Stomach smooth muscle (tissue), 2 donors: ENCODE results near the gene APMAP.

ENCODE experiments used
- H3K27ac ChIP-seq: one replicate; pipeline ENCODE4 v1.7.0; 2013; ENCODE audit warnings: mild to moderate bottlenecking, low read length, inconsistent platforms
- H3K27me3 ChIP-seq, 2 donors: one replicate each; pipeline ENCODE4 v1.7.0; 2013; ENCODE audit warnings: low read length in 2 of 2; ENCODE audit not compliant: insufficient read depth in 2 of 2, control insufficient read depth in 1 of 2
- H3K36me3 ChIP-seq, 2 donors: one replicate each; pipeline ENCODE4 v1.7.0; 2013; ENCODE audit warnings: low read length in 2 of 2; ENCODE audit not compliant: control insufficient read depth in 2 of 2, insufficient read depth in 2 of 2
- H3K4me1 ChIP-seq: one replicate; pipeline ENCODE4 v1.7.0; 2013; ENCODE audit warnings: low read length; ENCODE audit not compliant: control insufficient read depth, insufficient read depth
- H3K4me3 ChIP-seq, 2 donors: one replicate each; pipeline ENCODE4 v1.7.0; 2013; ENCODE audit warnings: low read length in 2 of 2
- H3K9ac ChIP-seq, 2 donors: one replicate each; pipeline ENCODE4 v1.7.0; 2013; ENCODE audit warnings: low read length in 2 of 2, mild to moderate bottlenecking in 1 of 2
- H3K9me3 ChIP-seq, 2 donors: one replicate each; pipeline ENCODE4 v1.7.0; 2013; ENCODE audit warnings: low read length in 2 of 2; ENCODE audit not compliant: control insufficient read depth in 2 of 2
- donor health status: healthy.
- donor health status: Pancreatic carcinoma.

APMAP gene

GRCh38 chr20:24977336-24977735 is 15.2 kb downstream of the APMAP start:
- H3K4me1 ChIP-seq, result no peaks in the 10 kb centered on the region
- no peak overlapping the region for H3K4me3 ChIP-seq
- H3K9ac ChIP-seq, result no peak overlapping the region
- H3K36me3 ChIP-seq, result peaks cover 29 to 34% of the 10 kb centered on the region in 2 donors
- H3K9me3 ChIP-seq, result no peaks in the 10 kb centered on the region
- H3K27ac ChIP-seq, result no peak overlapping the region
- H3K27me3 ChIP-seq, result no peaks in the 10 kb centered on the region

GRCh38 chr20:24972341-24972740 is 20.2 kb downstream of the APMAP start:
- no peaks in the 10 kb centered on the region for H3K9me3 ChIP-seq
- H3K9ac ChIP-seq, result no peak overlapping the region
- peaks cover 43 to 60% of the 10 kb centered on the region in 2 donors for H3K36me3 ChIP-seq
- H3K27ac ChIP-seq, result no peak overlapping the region
- no peaks in the 10 kb centered on the region for H3K4me1 ChIP-seq
- no peaks in the 10 kb centered on the region for H3K27me3 ChIP-seq
- H3K4me3 ChIP-seq, result no peak overlapping the region

DNA sequence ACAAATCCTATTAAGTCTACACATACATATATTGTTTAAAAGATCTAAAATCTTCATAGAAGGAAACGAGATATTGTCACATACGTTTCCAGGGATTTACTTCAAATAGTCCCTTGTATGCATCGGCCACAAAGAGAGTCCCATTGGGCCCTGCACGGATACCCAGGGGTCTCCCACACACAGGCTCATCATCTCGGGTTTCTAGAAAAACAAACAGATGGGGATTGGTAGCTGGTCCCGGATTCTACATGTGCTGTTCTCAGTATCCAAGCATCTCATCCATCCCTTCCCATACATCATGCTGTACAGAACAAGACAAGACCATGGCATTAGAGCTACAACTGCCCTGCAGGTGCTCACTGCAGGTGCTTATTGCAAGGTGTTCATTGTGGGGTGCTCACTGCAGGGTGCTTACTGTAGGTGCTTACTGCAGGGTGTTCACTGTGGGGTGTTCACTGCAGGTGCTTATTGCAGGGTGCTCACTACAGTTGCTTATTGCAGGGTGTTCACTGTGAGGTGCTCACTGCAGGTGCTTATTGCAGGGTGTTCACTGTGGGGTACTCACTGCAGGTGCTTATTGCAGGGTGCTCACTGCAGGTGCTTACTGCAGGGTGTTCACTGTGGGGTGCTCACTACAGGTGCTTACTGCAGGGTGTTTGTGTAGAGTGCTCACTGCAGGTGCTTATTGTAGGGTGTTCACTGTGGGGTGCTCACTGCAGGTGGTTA is 21.0 kb downstream of the APMAP start:
- peaks cover 42 to 55% of the 10 kb centered on the region in 2 donors for H3K36me3 ChIP-seq
- no peak overlapping the region for H3K9ac ChIP-seq

DNA sequence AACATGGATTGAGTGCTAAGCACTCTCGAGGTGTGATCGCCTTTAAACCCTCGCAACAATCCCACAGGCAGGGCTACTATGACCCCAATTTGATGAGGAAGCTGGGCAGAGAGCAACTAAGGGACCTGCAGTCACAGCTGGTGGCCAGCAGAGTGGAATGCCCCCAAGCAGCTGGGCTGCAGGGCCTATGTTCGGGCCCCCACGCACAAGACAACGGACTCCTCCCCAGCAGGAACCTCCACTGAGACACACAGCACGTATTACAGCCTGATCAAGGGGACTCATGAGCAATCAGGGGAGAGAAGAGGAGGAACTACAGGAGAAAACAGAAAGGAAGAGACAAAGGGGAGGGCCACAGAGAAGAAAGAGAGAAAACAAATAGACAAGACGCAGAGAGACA is 21.8 kb downstream of the APMAP start:
- no peaks in the 10 kb centered on the region for H3K9me3 ChIP-seq
- H3K4me1 ChIP-seq, result no peaks in the 10 kb centered on the region
- H3K27ac ChIP-seq, result no peak overlapping the region
- H3K27me3 ChIP-seq, result no peaks in the 10 kb centered on the region
- no peak overlapping the region for H3K4me3 ChIP-seq
- H3K36me3 ChIP-seq, result peaks cover 50 to 59% of the 10 kb centered on the region in 2 donors
- no peak overlapping the region for H3K9ac ChIP-seq

More for the DNA sequence above, 21.0 kb downstream of the APMAP start:
- Histone ChIP-seq H3K27ac (no peak overlapping the region), H3K4me3 (no peak overlapping the region), H3K9me3 (no peaks in the 10 kb centered on the region), H3K27me3 (no peaks in the 10 kb centered on the region), H3K4me1 (no peaks in the 10 kb centered on the region)

GRCh38 chr20:24970030-24970553 is 22.5 kb downstream of the APMAP start:
- Histone ChIP-seq H3K4me3 (no peak overlapping the region), H3K27me3 (no peaks in the 10 kb centered on the region), H3K9ac (no peak overlapping the region), H3K4me1 (no peaks in the 10 kb centered on the region), H3K27ac (no peak overlapping the region), H3K9me3 (no peaks in the 10 kb centered on the region), H3K36me3 (peaks cover 56 to 66% of the 10 kb centered on the region in 2 donors)

DNA sequence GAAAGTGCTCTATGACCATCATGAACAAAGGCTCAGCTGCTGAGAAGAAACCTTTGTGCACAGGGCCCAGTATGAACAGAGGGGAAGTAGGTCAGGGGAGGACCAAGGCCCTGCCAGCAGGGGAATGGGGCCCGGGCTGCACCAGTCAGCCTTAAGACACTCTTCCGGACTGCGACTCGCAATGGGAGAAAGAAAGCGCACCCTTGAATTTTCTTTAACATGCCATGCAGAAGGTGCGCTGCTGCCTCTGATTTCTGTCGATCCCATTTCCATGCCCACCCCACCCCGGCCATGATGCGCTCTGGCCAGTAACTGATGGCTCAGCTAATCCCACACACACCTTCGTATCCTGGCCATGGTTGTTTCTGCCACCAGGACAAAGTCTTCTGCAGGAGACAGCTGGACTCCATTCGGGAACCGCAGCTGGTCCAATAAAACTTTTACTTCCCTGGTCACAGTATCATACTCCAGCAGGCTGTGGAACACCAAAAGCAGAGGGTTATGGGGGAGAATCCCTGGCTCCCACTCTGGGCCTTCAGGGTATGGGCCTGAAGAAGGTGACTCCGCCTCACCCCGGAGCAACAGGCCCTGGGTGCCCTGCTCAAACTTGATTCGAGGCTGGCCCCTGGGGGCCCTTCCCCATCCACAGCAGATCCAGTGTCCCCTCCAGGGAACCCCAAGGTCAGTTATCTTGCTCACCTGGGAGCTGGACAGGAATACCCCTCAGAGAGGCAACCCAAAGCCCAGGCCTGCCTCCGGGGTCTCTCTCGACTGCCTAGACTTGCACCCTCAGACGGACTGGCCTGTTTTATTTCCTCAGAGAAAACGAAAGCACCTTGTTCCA is 23.1 kb downstream of the APMAP start:
- H3K4me1 ChIP-seq, result no peaks in the 10 kb centered on the region
- H3K27ac ChIP-seq, result no peak overlapping the region
- no peaks in the 10 kb centered on the region for H3K27me3 ChIP-seq
- no peak overlapping the region for H3K4me3 ChIP-seq
- H3K9ac ChIP-seq, result no peak overlapping the region
- peaks cover 62 to 69% of the 10 kb centered on the region in 2 donors for H3K36me3 ChIP-seq
- no peaks in the 10 kb centered on the region for H3K9me3 ChIP-seq

DNA sequence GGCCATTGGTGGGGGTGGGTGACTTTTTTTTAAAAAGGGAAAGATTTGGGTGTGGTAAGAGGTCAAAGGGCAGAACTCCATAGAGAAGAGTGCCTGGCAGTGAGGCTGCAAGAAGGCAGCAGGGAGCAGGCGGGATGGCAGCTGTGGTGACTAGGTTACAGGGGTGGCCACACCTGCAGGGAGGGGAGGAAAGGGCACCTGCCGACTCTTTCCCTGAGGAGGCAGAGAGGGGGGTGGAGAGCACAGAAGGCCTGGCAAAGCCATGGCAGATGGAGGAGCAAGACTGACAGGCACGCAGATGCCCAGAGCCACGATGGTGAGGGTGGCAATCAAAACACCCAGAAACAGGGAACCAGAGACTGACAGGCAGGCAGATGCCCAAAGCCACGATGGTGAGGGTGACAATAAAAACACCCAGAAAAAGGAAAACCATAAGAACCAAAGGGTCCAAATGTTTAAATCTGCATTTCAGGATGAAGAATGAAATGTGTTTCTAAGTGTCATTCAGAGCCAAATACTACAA is 24.2 kb downstream of the APMAP start:
- Histone ChIP-seq H3K4me3 (no peak overlapping the region), H3K9me3 (no peaks in the 10 kb centered on the region), H3K27me3 (no peaks in the 10 kb centered on the region), H3K27ac (no peak overlapping the region), H3K4me1 (no peaks in the 10 kb centered on the region), H3K9ac (no peak overlapping the region), H3K36me3 (peaks cover 68 to 75% of the 10 kb centered on the region in 2 donors)

DNA sequence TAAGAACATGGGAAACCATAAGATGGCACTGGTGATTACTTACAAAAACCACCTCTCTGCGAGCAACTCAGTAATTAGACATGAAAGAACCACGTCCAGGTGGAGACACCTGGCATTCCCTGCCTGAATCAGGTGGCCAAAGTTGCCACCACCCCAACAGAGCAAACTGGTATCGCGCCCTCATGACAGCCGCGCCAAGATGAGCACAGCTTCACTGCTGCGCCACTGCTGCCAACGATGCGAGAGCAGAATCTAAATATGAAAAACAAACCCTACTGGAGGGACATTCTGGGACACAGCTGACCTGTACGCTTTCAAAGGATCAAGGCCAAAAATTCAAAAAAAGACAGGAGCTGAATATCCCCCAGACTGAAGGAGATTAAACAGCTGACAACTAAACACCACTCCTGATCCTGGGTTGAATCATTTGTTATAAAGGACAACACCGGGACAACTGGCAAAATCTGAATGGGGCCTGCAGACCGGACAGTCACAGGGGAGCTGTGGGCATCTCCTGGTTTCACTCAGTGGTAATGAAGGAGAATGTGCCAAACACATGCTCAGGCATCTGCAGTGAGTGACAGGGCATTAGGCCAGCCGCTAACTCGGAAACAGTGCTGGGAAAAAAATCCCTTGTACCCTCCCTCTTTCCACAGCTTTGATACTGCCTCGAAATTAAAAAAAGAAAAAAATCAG is 26.1 kb downstream of the APMAP start:
- no peaks in the 10 kb centered on the region for H3K27me3 ChIP-seq
- no peak overlapping the region for H3K27ac ChIP-seq
- no peaks in the 10 kb centered on the region for H3K9me3 ChIP-seq
- peaks cover 69 to 73% of the 10 kb centered on the region in 2 donors for H3K36me3 ChIP-seq
- no peaks in the 10 kb centered on the region for H3K4me1 ChIP-seq
- no peak overlapping the region for H3K9ac ChIP-seq
- no peak overlapping the region for H3K4me3 ChIP-seq

DNA sequence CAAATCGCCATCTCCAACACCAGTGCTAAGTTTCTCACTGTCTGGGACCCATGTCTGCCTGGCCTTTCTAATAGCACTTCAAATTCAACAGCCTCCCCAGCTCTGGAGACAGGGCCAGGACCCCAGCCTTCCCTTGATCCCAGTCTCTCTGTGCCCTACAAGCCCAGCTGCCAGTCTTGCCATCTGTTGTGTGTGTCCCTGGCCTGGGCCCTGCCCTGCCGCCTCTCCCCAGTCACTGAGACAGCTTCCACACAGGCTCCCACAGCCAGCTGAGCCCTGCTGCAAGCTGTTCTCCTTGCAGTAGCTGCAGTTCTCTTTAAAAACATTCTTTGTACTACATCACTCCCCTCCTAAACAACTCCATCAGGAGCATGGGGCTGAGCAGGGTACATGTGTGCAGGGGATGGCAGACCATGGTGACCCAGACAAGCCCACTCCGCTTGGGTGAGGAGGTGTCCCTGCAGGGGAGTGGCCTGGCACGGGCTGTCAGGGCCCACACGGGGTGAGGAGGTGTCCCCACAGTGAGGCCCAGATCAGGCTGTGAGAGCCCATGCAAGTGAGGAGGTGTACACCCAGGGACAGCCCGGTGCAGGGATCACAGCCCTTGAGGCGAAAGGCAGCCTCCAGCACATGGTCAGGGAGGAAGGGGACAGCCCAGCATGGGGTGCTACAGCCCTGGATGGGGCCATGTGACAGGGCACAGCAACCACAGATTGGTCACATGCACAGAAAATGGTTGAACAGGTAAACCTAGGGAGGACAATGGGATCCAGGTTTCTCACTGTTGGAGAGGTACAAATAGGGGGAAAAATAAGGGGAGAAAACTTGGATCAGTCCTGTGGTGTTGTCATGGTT is 27.3 kb downstream of the APMAP start:
- Histone ChIP-seq H3K27me3 (no peaks in the 10 kb centered on the region), H3K4me1 (no peaks in the 10 kb centered on the region), H3K27ac (no peak overlapping the region), H3K9me3 (no peaks in the 10 kb centered on the region), H3K36me3 (peaks cover 66 to 67% of the 10 kb centered on the region in 2 donors), H3K9ac (no peak overlapping the region), H3K4me3 (no peak overlapping the region)

DNA sequence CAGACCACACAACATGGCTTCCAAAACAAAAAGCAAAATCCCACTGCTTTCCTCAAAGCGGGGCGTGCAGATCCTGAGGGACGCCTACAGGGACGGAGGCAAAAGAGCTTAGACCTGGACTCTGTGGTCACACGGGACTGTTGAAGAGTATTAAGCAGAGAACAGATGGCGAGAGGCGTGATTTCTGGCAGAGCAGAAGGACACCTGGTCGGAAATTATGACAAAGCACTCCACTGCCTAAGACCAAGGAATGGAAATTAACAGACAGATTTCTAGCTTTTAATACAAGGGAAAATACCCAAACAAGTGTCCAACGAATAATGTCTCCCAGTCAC is 28.1 kb downstream of the APMAP start:
- H3K9me3 ChIP-seq, result no peaks in the 10 kb centered on the region
- H3K27ac ChIP-seq, result no peak overlapping the region
- peaks cover 61 to 63% of the 10 kb centered on the region in 2 donors for H3K36me3 ChIP-seq
- H3K27me3 ChIP-seq, result no peaks in the 10 kb centered on the region
- no peak overlapping the region for H3K4me3 ChIP-seq
- H3K9ac ChIP-seq, result no peak overlapping the region
- no peaks in the 10 kb centered on the region for H3K4me1 ChIP-seq
